ENCODE data around the gene RDX.

DNA sequence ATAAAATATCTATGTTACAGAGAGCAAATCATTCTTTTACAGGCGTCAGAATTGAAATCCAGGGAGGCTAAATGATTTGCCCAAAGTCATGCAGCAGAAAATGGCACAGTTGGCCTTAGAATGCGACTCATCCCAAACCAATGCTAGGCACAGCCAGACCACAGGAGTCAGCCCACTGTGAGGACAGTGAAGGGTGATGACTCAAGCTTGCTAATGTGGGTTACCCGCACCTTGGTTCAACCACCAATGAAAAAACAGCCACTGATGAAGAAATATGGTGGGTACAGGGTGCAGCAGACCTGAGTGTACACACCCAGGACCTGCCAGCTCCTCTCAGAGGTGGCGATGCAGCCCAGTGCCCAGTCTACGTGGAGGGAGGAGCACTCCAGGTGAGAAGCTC is 113.5 kb downstream of the RDX start:
- TF ChIP-seq, protein P1, sequence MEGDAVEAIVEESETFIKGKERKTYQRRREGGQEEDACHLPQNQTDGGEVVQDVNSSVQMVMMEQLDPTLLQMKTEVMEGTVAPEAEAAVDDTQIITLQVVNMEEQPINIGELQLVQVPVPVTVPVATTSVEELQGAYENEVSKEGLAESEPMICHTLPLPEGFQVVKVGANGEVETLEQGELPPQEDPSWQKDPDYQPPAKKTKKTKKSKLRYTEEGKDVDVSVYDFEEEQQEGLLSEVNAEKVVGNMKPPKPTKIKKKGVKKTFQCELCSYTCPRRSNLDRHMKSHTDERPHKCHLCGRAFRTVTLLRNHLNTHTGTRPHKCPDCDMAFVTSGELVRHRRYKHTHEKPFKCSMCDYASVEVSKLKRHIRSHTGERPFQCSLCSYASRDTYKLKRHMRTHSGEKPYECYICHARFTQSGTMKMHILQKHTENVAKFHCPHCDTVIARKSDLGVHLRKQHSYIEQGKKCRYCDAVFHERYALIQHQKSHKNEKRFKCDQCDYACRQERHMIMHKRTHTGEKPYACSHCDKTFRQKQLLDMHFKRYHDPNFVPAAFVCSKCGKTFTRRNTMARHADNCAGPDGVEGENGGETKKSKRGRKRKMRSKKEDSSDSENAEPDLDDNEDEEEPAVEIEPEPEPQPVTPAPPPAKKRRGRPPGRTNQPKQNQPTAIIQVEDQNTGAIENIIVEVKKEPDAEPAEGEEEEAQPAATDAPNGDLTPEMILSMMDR (conservative IDR thresholded peaks at IDR 0.05; ENCODE audit: low read length): no peak
- no peak for TF ChIP-seq EZH2phosphoT487 (IDR thresholded peaks at IDR 0.05; ENCODE audit: borderline replicate concordance)
